Stimulated activated CD4-positive, alpha-beta T cell treated with anti-CD3 and anti-CD28 coated beads, Interleukin-1b, Interleukin-23, amount 100 ng/mL, for 48 hours (primary cell): Measurements from ENCODE around the gene SOX6.

Experiments used
- DNase-seq: peaks from one replicate; pipeline ENCODE4 v3.0.0-alpha.2; 2020

The SOX6 gene

GRCh38 chr11:15918674-15919073 lies 437.7 kb downstream of the SOX6 start:
- DNase-seq = no peak

- no peak for DNase-seq
These were observed 438.1 kb downstream of the SOX6 start for GRCh38 chr11:15918212-15918611.
